ENCODE data around the gene SLC45A1. TPM values are rescaled to one million over a fixed set of nuclear protein-coding genes. Genes with fewer than 3 reads are reported as not detected.

Gene SLC45A1
- total and polyA plus RNA-seq, 2 of the 4 experiments (the other 2 are of a cell fraction): 0.72 to 3.9 TPM

DNA sequence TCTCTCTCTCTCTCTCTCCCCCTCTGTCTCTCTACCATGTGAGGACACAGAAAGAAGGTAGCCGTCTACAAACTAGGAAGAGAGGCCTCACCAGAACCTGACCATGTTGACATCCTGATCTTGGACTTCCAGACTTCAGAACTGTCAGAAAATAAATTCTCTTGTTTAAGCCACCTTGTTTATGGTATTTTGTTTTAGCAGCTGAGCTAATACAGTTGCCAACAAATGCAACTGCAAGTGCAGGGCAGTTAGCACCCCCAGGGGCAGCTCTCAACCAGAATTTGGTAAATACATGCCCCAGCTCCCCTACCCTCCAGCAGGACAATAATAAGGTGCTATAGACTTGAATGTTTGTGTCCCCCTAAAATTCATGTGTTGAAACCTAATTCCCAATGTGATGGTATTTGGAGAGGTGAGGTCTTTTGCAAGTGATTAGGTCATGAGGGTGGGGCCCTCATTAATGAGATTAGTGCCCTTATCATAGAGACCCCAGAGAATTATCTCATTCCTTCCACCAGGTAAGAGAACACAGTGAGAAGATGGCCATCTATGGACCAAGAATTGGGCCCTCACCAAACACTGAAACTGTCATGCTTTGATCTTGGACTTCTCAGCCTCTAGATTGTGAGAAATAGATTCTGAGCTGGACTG, 6.7 kb upstream of the SLC45A1 start (continued):
- TF ChIP-seq, protein P1, sequence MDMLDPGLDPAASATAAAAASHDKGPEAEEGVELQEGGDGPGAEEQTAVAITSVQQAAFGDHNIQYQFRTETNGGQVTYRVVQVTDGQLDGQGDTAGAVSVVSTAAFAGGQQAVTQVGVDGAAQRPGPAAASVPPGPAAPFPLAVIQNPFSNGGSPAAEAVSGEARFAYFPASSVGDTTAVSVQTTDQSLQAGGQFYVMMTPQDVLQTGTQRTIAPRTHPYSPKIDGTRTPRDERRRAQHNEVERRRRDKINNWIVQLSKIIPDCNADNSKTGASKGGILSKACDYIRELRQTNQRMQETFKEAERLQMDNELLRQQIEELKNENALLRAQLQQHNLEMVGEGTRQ (IDR thresholded peaks at IDR 0.05; ENCODE audit: low read depth, low read length): no peak
- no peak for TF ChIP-seq FOS (IDR thresholded peaks at IDR 0.05; ENCODE audit: low read depth, low read length)

All from IMR-90 (cell line).